ENCODE data around the gene FCF1.

GRCh38 chr14:74754899-74755298, 42.0 kb downstream of the FCF1 start:
- TF ChIP-seq, protein P1, sequence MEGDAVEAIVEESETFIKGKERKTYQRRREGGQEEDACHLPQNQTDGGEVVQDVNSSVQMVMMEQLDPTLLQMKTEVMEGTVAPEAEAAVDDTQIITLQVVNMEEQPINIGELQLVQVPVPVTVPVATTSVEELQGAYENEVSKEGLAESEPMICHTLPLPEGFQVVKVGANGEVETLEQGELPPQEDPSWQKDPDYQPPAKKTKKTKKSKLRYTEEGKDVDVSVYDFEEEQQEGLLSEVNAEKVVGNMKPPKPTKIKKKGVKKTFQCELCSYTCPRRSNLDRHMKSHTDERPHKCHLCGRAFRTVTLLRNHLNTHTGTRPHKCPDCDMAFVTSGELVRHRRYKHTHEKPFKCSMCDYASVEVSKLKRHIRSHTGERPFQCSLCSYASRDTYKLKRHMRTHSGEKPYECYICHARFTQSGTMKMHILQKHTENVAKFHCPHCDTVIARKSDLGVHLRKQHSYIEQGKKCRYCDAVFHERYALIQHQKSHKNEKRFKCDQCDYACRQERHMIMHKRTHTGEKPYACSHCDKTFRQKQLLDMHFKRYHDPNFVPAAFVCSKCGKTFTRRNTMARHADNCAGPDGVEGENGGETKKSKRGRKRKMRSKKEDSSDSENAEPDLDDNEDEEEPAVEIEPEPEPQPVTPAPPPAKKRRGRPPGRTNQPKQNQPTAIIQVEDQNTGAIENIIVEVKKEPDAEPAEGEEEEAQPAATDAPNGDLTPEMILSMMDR (conservative IDR thresholded peaks at IDR 0.05; ENCODE audit: low read depth, low read length): no peak
- TF ChIP-seq MAFK (IDR thresholded peaks at IDR 0.05; ENCODE audit: low read depth, low read length) (no peak), RAD21 (IDR thresholded peaks at IDR 0.05; ENCODE audit: low read length) (no peak), POLR2A (IDR thresholded peaks at IDR 0.05; ENCODE audit: low read depth, low read length) (no peak), MXI1 (IDR thresholded peaks at IDR 0.05; ENCODE audit: borderline replicate concordance, low read depth, low read length) (no peak), USF2 (IDR thresholded peaks at IDR 0.05; ENCODE audit: low read depth, low read length) (no peak), SMC3 (IDR thresholded peaks at IDR 0.05; ENCODE audit: low read depth, low read length) (no peak), CHD1 (IDR thresholded peaks at IDR 0.05; ENCODE audit: low read depth, low read length) (no peak), CEBPB (IDR thresholded peaks at IDR 0.05; ENCODE audit: low read depth, low read length) (no peak), BHLHE40 (IDR thresholded peaks at IDR 0.05; ENCODE audit: low read depth, low read length) (no peak), RFX5 (IDR thresholded peaks at IDR 0.05; ENCODE audit: low read depth, low read length) (no peak), FOS (IDR thresholded peaks at IDR 0.05; ENCODE audit: low read depth, low read length) (no peak), NFE2L2 (IDR thresholded peaks at IDR 0.05; ENCODE audit: low read depth, low read length) (no peak)
